CD4-positive, alpha-beta T cell treated with Interleukin-2 at 100 ng/mL for 4 hours (primary cell): ENCODE results near the gene DHDDS.
"Not testable (repeated sequence)": the region's sequence is repeated elsewhere in the genome, so short reads cannot be mapped to it uniquely, and the experiment has no call there.

Experiments used
- DNase-seq: peaks from one replicate; pipeline ENCODE4 v3.0.0-alpha.2; 2020; ENCODE audit warnings: low spot score

The DHDDS gene

GRCh38 chr1:26475989-26476388, 43.9 kb downstream of the DHDDS start:
- no peak for DNase-seq

- no peak for DNase-seq
Observed at GRCh38 chr1:26476958-26477357, 44.8 kb downstream of the DHDDS start.

GRCh38 chr1:26477446-26478152, 45.5 kb downstream of the DHDDS start:
- DNase-seq = no peak

- DNase-seq = no peak
Observed at GRCh38 chr1:26478159-26478558, 46.0 kb downstream of the DHDDS start.

GRCh38 chr1:26478988-26479387, 46.9 kb downstream of the DHDDS start:
- DNase-seq = no peak

- DNase-seq = no peak
Observed at GRCh38 chr1:26482921-26483320, 50.8 kb downstream of the DHDDS start.

- no peak for DNase-seq
Observed at GRCh38 chr1:26483980-26484379, 51.9 kb downstream of the DHDDS start.

- no peak for DNase-seq
Observed at GRCh38 chr1:26490155-26490554, 58.0 kb downstream of the DHDDS start.

- DNase-seq = no peak
Observed at GRCh38 chr1:26493267-26493666, 61.1 kb downstream of the DHDDS start.

GRCh38 chr1:26493938-26494337, 61.8 kb downstream of the DHDDS start:
- no peak for DNase-seq

GRCh38 chr1:26496861-26497260, 64.7 kb downstream of the DHDDS start:
- DNase-seq = no peak

- DNase-seq = no peak
Observed at GRCh38 chr1:26498894-26499293, 66.8 kb downstream of the DHDDS start.

GRCh38 chr1:26500488-26501175, 68.5 kb downstream of the DHDDS start:
- DNase-seq = peak; percentile 90

- not testable (repeated sequence) for DNase-seq
Observed at GRCh38 chr1:26510711-26511110, 78.6 kb downstream of the DHDDS start.

- DNase-seq = not testable (repeated sequence)
Observed at GRCh38 chr1:26515836-26516235, 83.7 kb downstream of the DHDDS start.

- DNase-seq = no peak
Observed at GRCh38 chr1:26516987-26517765, 85.1 kb downstream of the DHDDS start.

- DNase-seq = no peak
Observed at GRCh38 chr1:26517766-26518049, 85.6 kb downstream of the DHDDS start.

GRCh38 chr1:26518355-26518754, 86.2 kb downstream of the DHDDS start:
- DNase-seq = no peak

GRCh38 chr1:26520339-26520738, 88.2 kb downstream of the DHDDS start:
- DNase-seq = no peak
